Fibroblast of lung (primary cell): Measurements from ENCODE around the gene STAC2. TPM values are rescaled to one million over a fixed set of nuclear protein-coding genes. Genes with fewer than 3 reads are reported as not detected.

Source experiments
- DNase-seq, 2 donors: peaks; one replicate each; pipeline versions ENCODE4 v3.0.0 to v3.0.0-alpha.2; 2010; ENCODE audit warnings: low read depth in 2 of 2
- H2AFZ ChIP-seq: 2 replicates; pipeline ENCODE4 v1.5.1; 2012; ENCODE audit warnings: low read length, control low read depth, inconsistent platforms
- H3K27ac ChIP-seq: 2 replicates; pipeline ENCODE4 v1.5.1; 2011; ENCODE audit warnings: low read length, control low read depth; ENCODE audit not compliant: insufficient read depth
- H3K27me3 ChIP-seq: 2 replicates; pipeline ENCODE4 v1.5.1; 2011; ENCODE audit warnings: mild to moderate bottlenecking, low read length; ENCODE audit not compliant: control insufficient read depth, insufficient read depth
- H3K36me3 ChIP-seq: 2 replicates; pipeline ENCODE4 v1.5.1; 2011; ENCODE audit warnings: low read length; ENCODE audit not compliant: control insufficient read depth, insufficient read depth
- H3K4me1 ChIP-seq: 2 replicates; pipeline ENCODE4 v1.5.1; 2011; ENCODE audit warnings: low read length; ENCODE audit not compliant: control insufficient read depth, insufficient read depth; ENCODE audit errors: extremely low read depth
- H3K4me2 ChIP-seq: 2 replicates; pipeline ENCODE4 v1.5.1; 2011; ENCODE audit warnings: low read length, control low read depth; ENCODE audit not compliant: insufficient read depth; ENCODE audit errors: extremely low read depth
- H3K4me3 ChIP-seq, 4 experiments: fragments of 200-600 bp in 1 of 4; sonication (generic) in 1 of 4; replicated peaks in 1 of 4; 2 replicates each; pipeline ENCODE4 v1.5.1; 2011 to 2016; ENCODE audit warnings: low read length in 4 of 4, low read depth in 3 of 4, mild to moderate bottlenecking in 3 of 4, control low read depth in 2 of 4, inconsistent platforms in 1 of 4, mixed read lengths in 1 of 4; ENCODE audit not compliant: insufficient read depth in 1 of 4; ENCODE audit errors: control extremely low read depth in 1 of 4
- H3K79me2 ChIP-seq: 2 replicates; pipeline ENCODE4 v1.5.1; 2012; ENCODE audit warnings: mild to moderate bottlenecking, low read length, inconsistent platforms; ENCODE audit not compliant: control insufficient read depth, insufficient read depth
- H3K9ac ChIP-seq: 2 replicates; pipeline ENCODE4 v1.5.1; 2011; ENCODE audit warnings: mild to moderate bottlenecking, low read length, control low read depth; ENCODE audit not compliant: insufficient read depth
- H3K9me3 ChIP-seq: 2 replicates; pipeline ENCODE4 v1.5.1; 2012; ENCODE audit warnings: low read depth, low read length; ENCODE audit not compliant: control insufficient read depth, insufficient read depth
- H4K20me1 ChIP-seq: 2 replicates; pipeline ENCODE4 v1.5.1; 2011; ENCODE audit warnings: low read length; ENCODE audit not compliant: control insufficient read depth, insufficient read depth; ENCODE audit errors: extremely low read depth
- EZH2 ChIP-seq: IDR thresholded peaks from 2 replicates; pipeline ENCODE4 v1.5.1; 2012; ENCODE audit warnings: low read length, control low read depth, mild to moderate bottlenecking; ENCODE audit errors: missing control alignments
- polyA plus RNA-seq, 2 donors: library from polyadenylated mRNA; depleted of rRNA in 1 of 2; stranded (reverse) in 1 of 2; unstranded in 1 of 2; fragments of >200 nt; gene quantifications; 2 replicates each; pipeline ENCODE4 v1.2.1, GENCODE V29; 2011 to 2012; ENCODE audit warnings: missing spikeins in 1 of 2
- total RNA-seq: library from RNA; depleted of rRNA; stranded (reverse); fragments of >200 nt; gene quantifications from 2 replicates; pipeline ENCODE4 v1.2.1, GENCODE V29; 2014
- TF ChIP-seq, protein P1 (sequence below), 2 donors: IDR thresholded peaks in 1 of 2; conservative IDR thresholded peaks in 1 of 2; 1 replicate in 1 of 2; 2 replicates in 1 of 2; pipeline ENCODE4 v1.5.1; 2011 to 2012; ENCODE audit warnings: low read length in 2 of 2, control low read depth in 1 of 2, inconsistent platforms in 1 of 2, low read depth in 1 of 2, mild to moderate bottlenecking in 1 of 2

STAC2 gene
- total and polyA plus RNA-seq, 2 donors (not counting 1 experiment from before 2014, with no cell fraction given) = 0.01 TPM; not detected in 1

DNA sequence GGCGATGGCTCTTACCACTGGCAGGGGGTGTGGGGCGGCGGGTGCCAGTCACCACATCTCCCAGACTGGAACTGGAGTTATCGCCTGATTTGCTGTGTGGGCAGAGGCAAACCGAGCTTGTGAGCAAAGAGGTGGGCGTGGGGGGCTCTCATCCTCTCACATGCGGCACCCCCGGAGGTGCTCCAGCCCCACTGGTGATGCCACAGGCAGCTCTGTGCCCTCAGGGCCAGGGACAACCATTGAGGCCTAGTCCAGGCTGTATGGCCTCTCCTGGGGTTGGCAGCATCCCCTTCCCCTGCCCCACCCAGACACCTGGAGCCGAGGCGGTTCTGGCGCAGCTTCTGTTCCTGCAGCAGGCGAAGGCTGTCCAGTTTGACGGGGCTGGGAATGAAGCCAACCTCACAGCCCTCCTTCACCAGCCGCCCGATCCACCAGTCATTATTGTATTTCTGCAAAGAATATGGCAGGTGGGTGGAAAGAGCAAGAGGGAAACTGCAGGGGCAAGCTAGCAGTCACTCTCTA is 39.2 kb downstream of the STAC2 start:
- TF ChIP-seq, protein P1, sequence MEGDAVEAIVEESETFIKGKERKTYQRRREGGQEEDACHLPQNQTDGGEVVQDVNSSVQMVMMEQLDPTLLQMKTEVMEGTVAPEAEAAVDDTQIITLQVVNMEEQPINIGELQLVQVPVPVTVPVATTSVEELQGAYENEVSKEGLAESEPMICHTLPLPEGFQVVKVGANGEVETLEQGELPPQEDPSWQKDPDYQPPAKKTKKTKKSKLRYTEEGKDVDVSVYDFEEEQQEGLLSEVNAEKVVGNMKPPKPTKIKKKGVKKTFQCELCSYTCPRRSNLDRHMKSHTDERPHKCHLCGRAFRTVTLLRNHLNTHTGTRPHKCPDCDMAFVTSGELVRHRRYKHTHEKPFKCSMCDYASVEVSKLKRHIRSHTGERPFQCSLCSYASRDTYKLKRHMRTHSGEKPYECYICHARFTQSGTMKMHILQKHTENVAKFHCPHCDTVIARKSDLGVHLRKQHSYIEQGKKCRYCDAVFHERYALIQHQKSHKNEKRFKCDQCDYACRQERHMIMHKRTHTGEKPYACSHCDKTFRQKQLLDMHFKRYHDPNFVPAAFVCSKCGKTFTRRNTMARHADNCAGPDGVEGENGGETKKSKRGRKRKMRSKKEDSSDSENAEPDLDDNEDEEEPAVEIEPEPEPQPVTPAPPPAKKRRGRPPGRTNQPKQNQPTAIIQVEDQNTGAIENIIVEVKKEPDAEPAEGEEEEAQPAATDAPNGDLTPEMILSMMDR (conservative IDR thresholded peaks at IDR 0.05 in 1 of 2, IDR thresholded peaks at IDR 0.05 in 1 of 2; ENCODE audit: low read depth in 1 of 2, low read length in 2 of 2) = no peak
- TF ChIP-seq EZH2 = no peak
- Histone ChIP-seq H3K4me2 (no peak overlapping the region), H3K27me3 (no peaks in the 10 kb centered on the region), H3K27ac (no peak overlapping the region), H3K4me3 (no peak overlapping the region), H3K9me3 (no peaks in the 10 kb centered on the region), H2AFZ (no peak overlapping the region), H4K20me1 (no peaks in the 10 kb centered on the region), H3K4me1 (no peaks in the 10 kb centered on the region), H3K79me2 (no peaks in the 10 kb centered on the region), H3K36me3 (peaks cover 26% of the 10 kb centered on the region), H3K9ac (no peak overlapping the region)
- DNase-seq = no peak

DNA sequence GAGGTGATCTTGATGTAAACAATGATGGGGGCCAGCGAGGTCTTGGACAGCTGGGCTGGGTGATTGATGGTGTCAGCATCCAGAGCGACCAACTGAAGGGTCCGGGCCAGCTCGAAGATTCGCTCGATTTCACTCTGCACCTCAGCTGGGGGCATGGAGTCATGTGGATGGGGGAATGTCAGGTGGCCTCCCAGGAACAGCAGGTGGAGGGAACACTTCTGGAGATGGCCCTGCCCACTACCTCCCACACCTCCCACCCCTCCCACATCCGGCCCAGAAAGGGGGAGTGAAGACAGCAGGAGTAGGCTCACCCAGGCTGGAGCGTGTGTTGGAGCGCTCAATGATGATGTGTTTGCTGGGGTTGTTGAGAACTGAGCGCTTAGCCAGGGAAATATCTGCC is 42.0 kb downstream of the STAC2 start:
- no peaks in the 10 kb centered on the region for H3K27me3 ChIP-seq
- no peaks in the 10 kb centered on the region for H3K9me3 ChIP-seq
- H3K36me3 ChIP-seq = peaks cover 26% of the 10 kb centered on the region
- TF ChIP-seq EZH2 = no peak
- TF ChIP-seq, protein P1 (conservative IDR thresholded peaks at IDR 0.05 in 1 of 2, IDR thresholded peaks at IDR 0.05 in 1 of 2; ENCODE audit: low read depth in 1 of 2, low read length in 2 of 2) = no peak
- H3K9ac ChIP-seq = no peak overlapping the region
- no peaks in the 10 kb centered on the region for H4K20me1 ChIP-seq
- H2AFZ ChIP-seq = no peak overlapping the region
- H3K4me2 ChIP-seq = no peak overlapping the region
- H3K4me3 ChIP-seq = no peak overlapping the region
- H3K27ac ChIP-seq = no peak overlapping the region
- no peaks in the 10 kb centered on the region for H3K4me1 ChIP-seq
- no peaks in the 10 kb centered on the region for H3K79me2 ChIP-seq
- no peak for DNase-seq

DNA sequence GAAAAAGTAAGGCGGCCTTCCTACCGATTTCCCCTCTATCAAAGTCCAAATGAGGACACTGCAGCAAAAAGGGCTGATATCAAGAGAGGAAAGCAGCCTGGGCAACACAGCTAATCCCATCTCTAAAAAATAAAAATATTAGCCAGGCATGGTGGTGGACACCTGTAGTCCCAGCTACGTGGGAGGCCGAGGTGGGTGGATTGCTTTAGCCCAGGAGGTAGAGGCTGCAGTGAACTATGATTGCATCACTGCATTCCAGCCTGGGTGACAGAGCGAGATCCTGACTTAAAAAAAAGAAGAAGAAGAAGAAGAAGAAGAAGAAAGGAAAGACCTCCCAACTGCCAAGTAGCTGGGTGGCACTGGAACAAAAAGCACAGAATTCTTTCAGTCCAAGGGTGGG is 42.7 kb downstream of the STAC2 start:
- Histone ChIP-seq H3K4me1 (no peaks in the 10 kb centered on the region), H3K9ac (no peak overlapping the region), H3K79me2 (no peaks in the 10 kb centered on the region), H3K27me3 (no peaks in the 10 kb centered on the region), H2AFZ (no peak overlapping the region), H4K20me1 (no peaks in the 10 kb centered on the region), H3K9me3 (no peaks in the 10 kb centered on the region), H3K36me3 (peaks cover 24% of the 10 kb centered on the region), H3K4me2 (no peak overlapping the region), H3K4me3 (no peak overlapping the region), H3K27ac (no peak overlapping the region)
- TF ChIP-seq, protein P1 (conservative IDR thresholded peaks at IDR 0.05 in 1 of 2, IDR thresholded peaks at IDR 0.05 in 1 of 2; ENCODE audit: low read depth in 1 of 2, low read length in 2 of 2) = no peak
- TF ChIP-seq EZH2 = no peak
- DNase-seq = no peak
